ENCODE measurements around the gene TSPAN8. TPM values are rescaled to one million over a fixed set of nuclear protein-coding genes. Genes with fewer than 3 reads are reported as not detected.
A peak's percentile ranks its signal among the peaks of the same experiment; 100 is the strongest.

The TSPAN8 gene
- total RNA-seq, 4 donors from 2014 or later, result 23.1 to 80.6 (median 39.9) TPM

- Histone ChIP-seq H3K36me3 (no peaks in the 10 kb centered on the region), H3K9me3 (no peaks in the 10 kb centered on the region), H3K27me3 (no peaks in the 10 kb centered on the region), H3K27ac (peak overlapping the region in 1 of 4 donors; percentile 20), H3K4me3 (no peak overlapping the region), H3K4me1 (peaks cover 0 to 38% (median 9%) of the 10 kb centered on the region in 4 donors)
- 43 to 45% methylated on average over 1 of the region's 1 CpG for whole genome bisulfite sequencing, 2 donors
- no peak for TF ChIP-seq EP300 (IDR thresholded peaks at IDR 0.05)
- TF ChIP-seq POLR2A (IDR thresholded peaks at IDR 0.05), result no peak
- TF ChIP-seq, protein P1, sequence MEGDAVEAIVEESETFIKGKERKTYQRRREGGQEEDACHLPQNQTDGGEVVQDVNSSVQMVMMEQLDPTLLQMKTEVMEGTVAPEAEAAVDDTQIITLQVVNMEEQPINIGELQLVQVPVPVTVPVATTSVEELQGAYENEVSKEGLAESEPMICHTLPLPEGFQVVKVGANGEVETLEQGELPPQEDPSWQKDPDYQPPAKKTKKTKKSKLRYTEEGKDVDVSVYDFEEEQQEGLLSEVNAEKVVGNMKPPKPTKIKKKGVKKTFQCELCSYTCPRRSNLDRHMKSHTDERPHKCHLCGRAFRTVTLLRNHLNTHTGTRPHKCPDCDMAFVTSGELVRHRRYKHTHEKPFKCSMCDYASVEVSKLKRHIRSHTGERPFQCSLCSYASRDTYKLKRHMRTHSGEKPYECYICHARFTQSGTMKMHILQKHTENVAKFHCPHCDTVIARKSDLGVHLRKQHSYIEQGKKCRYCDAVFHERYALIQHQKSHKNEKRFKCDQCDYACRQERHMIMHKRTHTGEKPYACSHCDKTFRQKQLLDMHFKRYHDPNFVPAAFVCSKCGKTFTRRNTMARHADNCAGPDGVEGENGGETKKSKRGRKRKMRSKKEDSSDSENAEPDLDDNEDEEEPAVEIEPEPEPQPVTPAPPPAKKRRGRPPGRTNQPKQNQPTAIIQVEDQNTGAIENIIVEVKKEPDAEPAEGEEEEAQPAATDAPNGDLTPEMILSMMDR (IDR thresholded peaks at IDR 0.05), result no peak
- no peak for DNase-seq (ENCODE audit: low spot score in 2 of 2)
Measured at GRCh38 chr12:71144682-71145081, 13.1 kb downstream of the TSPAN8 start.

DNA sequence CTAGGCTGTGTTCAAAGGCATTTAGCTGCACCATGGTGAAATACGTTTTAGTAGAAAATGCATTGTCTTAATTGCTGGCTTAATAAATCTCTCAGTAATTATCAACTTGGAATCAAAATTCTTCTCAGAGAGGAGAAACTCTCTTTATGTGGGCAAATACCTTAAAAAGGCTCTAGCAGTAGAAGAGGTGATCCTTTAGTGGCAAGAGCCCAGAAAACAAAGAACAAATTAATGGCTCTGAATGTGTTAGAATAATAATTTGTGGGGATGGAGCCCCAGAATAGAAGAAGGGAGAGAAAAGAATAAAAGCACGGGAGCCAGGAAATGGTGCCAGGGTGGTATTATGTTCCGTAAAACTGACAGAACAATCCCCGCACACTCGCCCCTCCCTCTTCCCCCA, 14.8 kb downstream of the TSPAN8 start:
- H3K27ac ChIP-seq, result peak overlapping the region in 2 of 4 donors; percentile 50 to 78
- DNase-seq (ENCODE audit: low spot score in 2 of 2), result no peak
- H3K36me3 ChIP-seq, result no peaks in the 10 kb centered on the region
- 69 to 71% methylated on average over 5 of the region's 5 CpGs for WGBS, 2 donors
- TF ChIP-seq POLR2A (IDR thresholded peaks at IDR 0.05) (no peak), EP300 (IDR thresholded peaks at IDR 0.05) (no peak)
- TF ChIP-seq, protein P1 (IDR thresholded peaks at IDR 0.05), result no peak
- no peak overlapping the region for H3K4me3 ChIP-seq
- no peaks in the 10 kb centered on the region for H3K9me3 ChIP-seq
- peaks cover 0 to 38% (median 9%) of the 10 kb centered on the region in 4 donors for H3K4me1 ChIP-seq
- H3K27me3 ChIP-seq, result no peaks in the 10 kb centered on the region

DNA sequence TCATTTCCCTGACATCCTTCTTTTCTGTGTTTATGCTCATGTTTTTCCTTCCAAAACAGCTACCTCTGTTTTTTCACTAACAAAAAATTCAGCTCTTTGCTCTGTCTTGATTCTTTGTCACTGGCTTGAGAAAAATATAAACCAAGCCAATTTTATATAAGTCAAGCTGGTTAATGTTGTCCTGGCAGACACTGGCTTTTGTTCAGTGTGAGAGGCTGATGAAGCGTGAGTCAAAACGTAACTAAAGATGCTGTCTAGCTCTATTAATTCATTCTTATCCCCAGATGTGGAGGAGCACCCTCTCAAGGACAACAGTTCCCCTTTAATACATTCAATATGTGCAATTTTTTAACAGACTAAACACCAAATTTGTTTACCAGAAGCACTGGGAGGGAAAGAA, 15.8 kb downstream of the TSPAN8 start:
- Histone ChIP-seq H3K9me3 (no peaks in the 10 kb centered on the region), H3K4me3 (no peak overlapping the region), H3K27me3 (no peaks in the 10 kb centered on the region), H3K36me3 (no peaks in the 10 kb centered on the region), H3K27ac (peak overlapping the region in 3 of 4 donors; percentile 4 to 78 (median 71)), H3K4me1 (peaks cover 0 to 38% (median 9%) of the 10 kb centered on the region in 4 donors)
- TF ChIP-seq, protein P1 (IDR thresholded peaks at IDR 0.05), result no peak
- TF ChIP-seq EP300 (IDR thresholded peaks at IDR 0.05) (no peak), POLR2A (IDR thresholded peaks at IDR 0.05) (no peak)
- WGBS, 2 donors, result 53 to 58% methylated on average over 2 of the region's 2 CpGs
- no peak for DNase-seq (ENCODE audit: low spot score in 2 of 2)

GRCh38 chr12:71141378-71141926, 16.3 kb downstream of the TSPAN8 start:
- Histone ChIP-seq H3K27ac (peak overlapping the region in 3 of 4 donors; percentile 4 to 78 (median 71)), H3K36me3 (no peaks in the 10 kb centered on the region), H3K27me3 (no peaks in the 10 kb centered on the region), H3K4me3 (no peak overlapping the region), H3K4me1 (peaks cover 0 to 38% (median 9%) of the 10 kb centered on the region in 4 donors), H3K9me3 (no peaks in the 10 kb centered on the region)
- 65 to 78% methylated on average over 1 of the region's 1 CpG for WGBS, 2 donors
- peak in 1 of 2 donors; percentile 40 for TF ChIP-seq EP300 (IDR thresholded peaks at IDR 0.05)
- TF ChIP-seq POLR2A (IDR thresholded peaks at IDR 0.05), result no peak
- DNase-seq (ENCODE audit: low spot score in 2 of 2), result no peak

DNA sequence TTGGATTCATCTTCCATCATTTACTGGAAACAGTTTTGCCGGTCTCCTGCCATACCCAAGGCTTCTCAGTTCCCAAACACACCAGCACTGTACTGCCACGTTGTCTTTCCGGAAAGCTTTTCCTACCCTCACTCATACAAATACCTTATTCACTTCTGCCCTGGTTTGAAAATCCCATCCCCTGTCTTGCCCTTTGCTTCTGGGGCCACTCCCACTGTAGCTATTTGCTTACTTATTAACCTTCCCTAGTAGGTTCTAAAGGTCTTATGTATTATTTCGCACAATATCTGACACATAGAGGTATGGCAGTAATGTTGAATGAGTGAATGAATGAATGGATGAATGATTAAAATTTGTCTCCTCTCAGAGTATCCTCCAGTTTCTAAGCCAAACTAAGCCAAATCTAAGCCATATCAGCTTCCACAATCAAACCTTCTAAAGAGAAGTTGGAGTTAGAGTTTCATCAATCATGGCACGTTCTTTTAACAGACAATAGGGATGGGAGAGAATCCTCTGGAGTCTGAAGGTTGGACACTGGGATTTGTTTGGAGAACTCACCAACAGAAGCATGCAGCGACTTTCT, 18.6 kb downstream of the TSPAN8 start:
- Histone ChIP-seq H3K4me1 (peaks cover 0 to 32% (median 9%) of the 10 kb centered on the region in 4 donors), H3K27ac (no peak overlapping the region), H3K27me3 (no peaks in the 10 kb centered on the region), H3K36me3 (no peaks in the 10 kb centered on the region), H3K9me3 (no peaks in the 10 kb centered on the region), H3K4me3 (no peak overlapping the region)
- 87 to 88% methylated on average over 6 of the region's 6 CpGs for WGBS, 2 donors
- TF ChIP-seq POLR2A (IDR thresholded peaks at IDR 0.05), result no peak
- TF ChIP-seq EP300 (IDR thresholded peaks at IDR 0.05), result no peak
- TF ChIP-seq, protein P1 (IDR thresholded peaks at IDR 0.05), result no peak
- no peak for DNase-seq (ENCODE audit: low spot score in 2 of 2)
